GM19328 (cell line): Measurements from ENCODE around the gene CENPC.
"Not testable (repeated sequence)": the region's sequence is repeated elsewhere in the genome, so short reads cannot be mapped to it uniquely, and the experiment has no call there.

Source experiments
- ATAC-seq: cut with Tn5 transposase; IDR thresholded peaks from one replicate; pipeline ENCODE4 v1.9.1; 2021; ENCODE audit warnings: mild to moderate bottlenecking, moderate library complexity; ENCODE audit not compliant: unreplicated experiment

CENPC gene

GRCh38 chr4:67470871-67471270 is 74.4 kb downstream of the CENPC start:
- no peak for ATAC-seq

- ATAC-seq = no peak
These were observed 76.5 kb downstream of the CENPC start for GRCh38 chr4:67468830-67469229.

- ATAC-seq = no peak
These were observed 78.6 kb downstream of the CENPC start for GRCh38 chr4:67466751-67467150.

GRCh38 chr4:67465763-67466052 is 79.6 kb downstream of the CENPC start:
- no peak for ATAC-seq

- no peak for ATAC-seq
These were observed 80.1 kb downstream of the CENPC start for GRCh38 chr4:67465032-67465762.

GRCh38 chr4:67460574-67460973 is 84.7 kb downstream of the CENPC start:
- no peak for ATAC-seq

- ATAC-seq = no peak
These were observed 86.1 kb downstream of the CENPC start for GRCh38 chr4:67459164-67459563.

- ATAC-seq = no peak
These were observed 88.6 kb downstream of the CENPC start for GRCh38 chr4:67456577-67457196.

- not testable (repeated sequence) for ATAC-seq
These were observed 92.5 kb downstream of the CENPC start for GRCh38 chr4:67452846-67453205.

- ATAC-seq = no peak
These were observed 93.0 kb downstream of the CENPC start for GRCh38 chr4:67452100-67452845.

- no peak for ATAC-seq
These were observed 93.8 kb downstream of the CENPC start for GRCh38 chr4:67451464-67451863.

GRCh38 chr4:67448621-67449020 is 96.7 kb downstream of the CENPC start:
- no peak for ATAC-seq

GRCh38 chr4:67447873-67448272 is 97.4 kb downstream of the CENPC start:
- no peak for ATAC-seq

- no peak for ATAC-seq
These were observed 98.5 kb downstream of the CENPC start for GRCh38 chr4:67446811-67447210.

- ATAC-seq = not testable (repeated sequence)
These were observed 99.4 kb downstream of the CENPC start for GRCh38 chr4:67445881-67446280.

- no peak for ATAC-seq
These were observed 106.3 kb downstream of the CENPC start for GRCh38 chr4:67438975-67439374.

- no peak for ATAC-seq
These were observed 107.2 kb downstream of the CENPC start for GRCh38 chr4:67437974-67438713.

- no peak for ATAC-seq
These were observed 108.6 kb downstream of the CENPC start for GRCh38 chr4:67436742-67437141.

- ATAC-seq = no peak
These were observed 114.3 kb downstream of the CENPC start for GRCh38 chr4:67430989-67431388.

- ATAC-seq = no peak
These were observed 116.5 kb downstream of the CENPC start for GRCh38 chr4:67428819-67429218.
